ENCODE results near the gene FRMPD2.
"Not testable (repeated sequence)": the region's sequence is repeated elsewhere in the genome, so short reads cannot be mapped to it uniquely, and the experiment has no call there.

FRMPD2 gene

DNA sequence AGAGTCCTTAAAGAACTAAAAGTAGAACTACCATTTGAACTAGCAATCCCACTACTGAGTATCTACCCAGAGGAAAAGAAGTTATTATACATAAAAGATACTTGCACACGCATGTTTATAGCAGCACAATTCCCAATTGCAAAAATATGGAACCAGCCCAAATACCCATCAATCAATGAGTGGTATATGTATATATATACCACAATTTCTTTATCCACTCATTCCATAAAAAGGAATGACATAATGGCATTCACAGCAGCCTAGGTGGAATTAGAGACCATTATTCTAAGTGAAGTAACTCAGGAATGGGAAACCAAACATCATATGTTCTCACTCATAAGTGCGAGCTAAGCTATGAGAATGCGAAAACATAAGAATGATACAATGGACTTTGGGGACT is 53.5 kb downstream of the FRMPD2 start:
- H3K9me3 ChIP-seq (replicated peaks in 1 of 2; ENCODE audit: control insufficient read depth in 2 of 2, insufficient read depth in 1 of 2, low read depth in 1 of 2, low read length in 2 of 2); H2AFZ ChIP-seq (ENCODE audit: low read length); H2BK12ac ChIP-seq (ENCODE audit: low read length); H3K27ac ChIP-seq (replicated peaks; ENCODE audit: low read length); H3K14ac ChIP-seq (ENCODE audit: low read length); H3K9ac ChIP-seq (ENCODE audit: low read depth, low read length, poor library complexity); H3K4me1 ChIP-seq (ENCODE audit: control insufficient read depth in 2 of 2, insufficient read depth in 1 of 2, low read depth in 1 of 2, low read length in 2 of 2); H3K4me3 ChIP-seq (ENCODE audit: low read length in 2 of 2); H3K27me3 ChIP-seq (ENCODE audit: control insufficient read depth in 3 of 3, insufficient read depth in 3 of 3, low read depth in 1 of 3, low read length in 3 of 3); H3K36me3 ChIP-seq (replicated peaks in 1 of 2; ENCODE audit: control insufficient read depth in 2 of 2, insufficient read depth in 2 of 2, low read length in 2 of 2); H2AK5ac ChIP-seq (ENCODE audit: low read depth, low read length); H3K18ac ChIP-seq (ENCODE audit: low read length); H3K23ac ChIP-seq (ENCODE audit: low read depth, low read length, poor library complexity); H2BK5ac ChIP-seq (ENCODE audit: low read length); H4K8ac ChIP-seq (ENCODE audit: low read depth, low read length); H4K91ac ChIP-seq (ENCODE audit: low read depth, low read length, poor library complexity); H3K79me1 ChIP-seq (ENCODE audit: low read depth, low read length); H2BK120ac ChIP-seq (ENCODE audit: low read depth, low read length); H3K4ac ChIP-seq (ENCODE audit: low read length); H2BK15ac ChIP-seq (ENCODE audit: low read length); H3K4me2 ChIP-seq (ENCODE audit: insufficient read depth, low read length, poor library complexity, severe bottlenecking); DNase-seq (ENCODE audit: low spot score): not testable (repeated sequence)
- no CpG with 5 or more reads among the region's 3 CpGs for WGBS, 2 donors (ENCODE audit: extremely low coverage in 2 of 2, insufficient read length in 2 of 2, insufficient replicate concordance in 1 of 2)

- WGBS, 2 donors (ENCODE audit: extremely low coverage in 2 of 2, insufficient read length in 2 of 2, insufficient replicate concordance in 1 of 2) = no CpG with 5 or more reads among the region's 1 CpG
- Histone ChIP-seq H4K91ac (ENCODE audit: low read depth, low read length, poor library complexity) (no peak overlapping the region), H3K14ac (ENCODE audit: low read length) (no peak overlapping the region), H2AK5ac (ENCODE audit: low read depth, low read length) (no peak overlapping the region), H3K27ac (replicated peaks; ENCODE audit: low read length) (no peak overlapping the region), H2BK12ac (ENCODE audit: low read length) (no peak overlapping the region), H3K4ac (ENCODE audit: low read length) (no peak overlapping the region), H3K9me3 (replicated peaks in 1 of 2; ENCODE audit: control insufficient read depth in 2 of 2, insufficient read depth in 1 of 2, low read depth in 1 of 2, low read length in 2 of 2) (no peaks in the 10 kb centered on the region), H4K8ac (ENCODE audit: low read depth, low read length) (no peak overlapping the region), H2BK5ac (ENCODE audit: low read length) (no peak overlapping the region), H2BK120ac (ENCODE audit: low read depth, low read length) (no peak overlapping the region), H3K36me3 (replicated peaks in 1 of 2; ENCODE audit: control insufficient read depth in 2 of 2, insufficient read depth in 2 of 2, low read length in 2 of 2) (no peaks in the 10 kb centered on the region), H2BK15ac (ENCODE audit: low read length) (no peak overlapping the region), H3K18ac (ENCODE audit: low read length) (no peak overlapping the region), H3K4me3 (ENCODE audit: low read length in 2 of 2) (no peak overlapping the region), H3K4me1 (ENCODE audit: control insufficient read depth in 2 of 2, insufficient read depth in 1 of 2, low read depth in 1 of 2, low read length in 2 of 2) (peaks cover 0 to under 1% of the 10 kb centered on the region in 2 donors), H3K4me2 (ENCODE audit: insufficient read depth, low read length, poor library complexity, severe bottlenecking) (no peak overlapping the region), H3K9ac (ENCODE audit: low read depth, low read length, poor library complexity) (no peak overlapping the region), H3K23ac (ENCODE audit: low read depth, low read length, poor library complexity) (no peak overlapping the region), H3K27me3 (ENCODE audit: control insufficient read depth in 3 of 3, insufficient read depth in 3 of 3, low read depth in 1 of 3, low read length in 3 of 3) (no peaks in the 10 kb centered on the region), H3K79me1 (ENCODE audit: low read depth, low read length) (no peaks in the 10 kb centered on the region), H2AFZ (ENCODE audit: low read length) (no peak overlapping the region)
- no peak for DNase-seq (ENCODE audit: low spot score)
These were observed 55.3 kb downstream of the FRMPD2 start for GRCh38 chr10:48219194-48219593.

GRCh38 chr10:48216744-48217143 is 57.8 kb downstream of the FRMPD2 start:
- no peaks in the 10 kb centered on the region for H3K4me1 ChIP-seq (ENCODE audit: control insufficient read depth in 2 of 2, insufficient read depth in 1 of 2, low read depth in 1 of 2, low read length in 2 of 2)
- no peak overlapping the region for H2AFZ ChIP-seq (ENCODE audit: low read length)
- H3K27me3 ChIP-seq (ENCODE audit: control insufficient read depth in 3 of 3, insufficient read depth in 3 of 3, low read depth in 1 of 3, low read length in 3 of 3) = peaks cover 0 to 3% (median 0%) of the 10 kb centered on the region in 3 experiments
- H3K23ac ChIP-seq (ENCODE audit: low read depth, low read length, poor library complexity) = no peak overlapping the region
- no peak for DNase-seq (ENCODE audit: low spot score)
- H3K4me3 ChIP-seq (ENCODE audit: low read length in 2 of 2) = peak overlapping the region in 1 of 2 donors; percentile 13
- no peak overlapping the region for H2BK15ac ChIP-seq (ENCODE audit: low read length)
- H3K9ac ChIP-seq (ENCODE audit: low read depth, low read length, poor library complexity) = no peak overlapping the region
- no peak overlapping the region for H2BK12ac ChIP-seq (ENCODE audit: low read length)
- H4K8ac ChIP-seq (ENCODE audit: low read depth, low read length) = no peak overlapping the region
- no peak overlapping the region for H4K91ac ChIP-seq (ENCODE audit: low read depth, low read length, poor library complexity)
- H2AK5ac ChIP-seq (ENCODE audit: low read depth, low read length) = no peak overlapping the region
- H3K4me2 ChIP-seq (ENCODE audit: insufficient read depth, low read length, poor library complexity, severe bottlenecking) = no peak overlapping the region
- H3K79me1 ChIP-seq (ENCODE audit: low read depth, low read length) = no peaks in the 10 kb centered on the region
- H3K9me3 ChIP-seq (replicated peaks in 1 of 2; ENCODE audit: control insufficient read depth in 2 of 2, insufficient read depth in 1 of 2, low read depth in 1 of 2, low read length in 2 of 2) = no peaks in the 10 kb centered on the region
- WGBS, 2 donors (ENCODE audit: extremely low coverage in 2 of 2, insufficient read length in 2 of 2, insufficient replicate concordance in 1 of 2) = no CpG with 5 or more reads among the region's 1 CpG
- no peak overlapping the region for H3K14ac ChIP-seq (ENCODE audit: low read length)
- no peak overlapping the region for H3K4ac ChIP-seq (ENCODE audit: low read length)
- no peak overlapping the region for H2BK5ac ChIP-seq (ENCODE audit: low read length)
- H3K27ac ChIP-seq (replicated peaks; ENCODE audit: low read length) = no peak overlapping the region
- H2BK120ac ChIP-seq (ENCODE audit: low read depth, low read length) = no peak overlapping the region
- H3K18ac ChIP-seq (ENCODE audit: low read length) = no peak overlapping the region
- H3K36me3 ChIP-seq (replicated peaks in 1 of 2; ENCODE audit: control insufficient read depth in 2 of 2, insufficient read depth in 2 of 2, low read length in 2 of 2) = no peaks in the 10 kb centered on the region

DNA sequence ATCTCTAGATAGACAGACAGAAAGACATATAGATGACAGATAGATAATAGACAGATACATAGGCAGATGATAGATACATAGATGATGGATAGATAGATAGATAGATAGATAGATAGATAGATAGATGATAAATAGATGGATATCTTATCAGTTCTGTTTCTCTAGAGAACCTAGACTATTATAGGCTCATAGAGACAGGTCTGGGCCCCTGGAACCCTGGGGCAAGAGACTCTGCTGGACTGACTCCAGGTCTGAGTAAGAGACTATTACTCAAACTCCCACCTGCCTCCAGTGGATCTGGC is 58.3 kb downstream of the FRMPD2 start:
- Histone ChIP-seq H3K4me3 (ENCODE audit: low read length in 2 of 2) (no peak overlapping the region), H2BK15ac (ENCODE audit: low read length) (no peak overlapping the region), H3K36me3 (replicated peaks in 1 of 2; ENCODE audit: control insufficient read depth in 2 of 2, insufficient read depth in 2 of 2, low read length in 2 of 2) (no peaks in the 10 kb centered on the region), H3K23ac (ENCODE audit: low read depth, low read length, poor library complexity) (no peak overlapping the region), H3K4me2 (ENCODE audit: insufficient read depth, low read length, poor library complexity, severe bottlenecking) (no peak overlapping the region), H3K27ac (replicated peaks; ENCODE audit: low read length) (no peak overlapping the region), H3K4me1 (ENCODE audit: control insufficient read depth in 2 of 2, insufficient read depth in 1 of 2, low read depth in 1 of 2, low read length in 2 of 2) (no peaks in the 10 kb centered on the region), H4K91ac (ENCODE audit: low read depth, low read length, poor library complexity) (no peak overlapping the region), H3K9ac (ENCODE audit: low read depth, low read length, poor library complexity) (no peak overlapping the region), H2BK120ac (ENCODE audit: low read depth, low read length) (no peak overlapping the region), H3K9me3 (replicated peaks in 1 of 2; ENCODE audit: control insufficient read depth in 2 of 2, insufficient read depth in 1 of 2, low read depth in 1 of 2, low read length in 2 of 2) (no peaks in the 10 kb centered on the region), H3K79me1 (ENCODE audit: low read depth, low read length) (no peaks in the 10 kb centered on the region), H2AFZ (ENCODE audit: low read length) (no peak overlapping the region), H4K8ac (ENCODE audit: low read depth, low read length) (no peak overlapping the region), H3K14ac (ENCODE audit: low read length) (no peak overlapping the region), H3K4ac (ENCODE audit: low read length) (no peak overlapping the region), H2BK12ac (ENCODE audit: low read length) (no peak overlapping the region), H3K27me3 (ENCODE audit: control insufficient read depth in 3 of 3, insufficient read depth in 3 of 3, low read depth in 1 of 3, low read length in 3 of 3) (peaks cover 0 to 3% (median 0%) of the 10 kb centered on the region in 3 experiments), H2AK5ac (ENCODE audit: low read depth, low read length) (no peak overlapping the region), H3K18ac (ENCODE audit: low read length) (no peak overlapping the region), H2BK5ac (ENCODE audit: low read length) (no peak overlapping the region)
- no peak for DNase-seq (ENCODE audit: low spot score)

All from neuronal stem cell (in vitro differentiated cells).